Chondrocyte (in vitro differentiated cells): ENCODE data around the gene PLAC8L1. TPM values are rescaled to one million over a fixed set of nuclear protein-coding genes. Genes with fewer than 3 reads are reported as not detected.

ENCODE experiments used
- DNase-seq: peaks from one replicate; pipeline ENCODE4 v3.0.0; 2021; ENCODE audit warnings: mixed read lengths, low spot score
- H3K27ac Mint-ChIP-seq: one replicate; pipeline ENCODE4 v1.8.0; 2021; ENCODE audit warnings: mild to moderate bottlenecking, moderate library complexity, mixed read lengths; ENCODE audit not compliant: unreplicated experiment
- H3K27me3 Mint-ChIP-seq: 2 replicates; pipeline ENCODE4 v1.8.0; 2021; ENCODE audit warnings: low read depth, mixed read lengths
- H3K36me3 Mint-ChIP-seq: 2 replicates; pipeline ENCODE4 v1.8.0; 2021; ENCODE audit warnings: low read depth, mixed read lengths
- H3K4me1 Mint-ChIP-seq: 2 replicates; pipeline ENCODE4 v1.8.0; 2021; ENCODE audit warnings: low read depth, mild to moderate bottlenecking, mixed read lengths
- H3K4me3 Mint-ChIP-seq: one replicate; pipeline ENCODE4 v1.8.0; 2021; ENCODE audit warnings: mild to moderate bottlenecking, moderate library complexity, mixed read lengths; ENCODE audit not compliant: unreplicated experiment
- H3K9me3 Mint-ChIP-seq: 2 replicates; pipeline ENCODE4 v1.8.0; 2021; ENCODE audit warnings: low read depth, mixed read lengths
- CTCF ChIP-seq: fragments of 200-600 bp; sonication (generic); IDR thresholded peaks from 2 replicates; pipeline ENCODE4 v1.5.0; 2021; ENCODE audit warnings: antibody characterized with exemption, mild to moderate bottlenecking, moderate library complexity
- total RNA-seq: library from RNA; stranded (reverse); gene quantifications from 3 replicates; pipeline ENCODE4 v1.2.1, GENCODE V29; 2021

The PLAC8L1 gene
- total RNA-seq, 1 donor from 2014 or later = 0.97 TPM

DNA sequence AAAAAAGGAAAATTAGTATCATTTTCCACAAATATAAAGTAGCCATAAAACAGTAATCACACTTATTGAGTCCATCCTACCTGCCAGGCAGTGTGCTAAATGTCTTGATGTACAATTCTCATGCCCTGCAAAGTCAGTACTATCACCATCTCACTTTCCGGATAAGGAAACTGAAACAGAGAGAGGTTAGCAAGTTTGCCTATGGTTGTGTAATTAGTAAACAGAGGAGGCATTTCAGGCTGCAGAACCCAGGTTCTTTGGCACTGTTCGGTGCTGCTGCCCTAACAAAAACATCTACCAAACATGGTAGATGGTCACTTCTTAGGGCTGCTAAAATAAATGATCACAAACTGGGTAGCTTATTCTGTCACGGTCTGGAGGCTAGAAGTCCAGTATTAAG is 22.6 kb downstream of the PLAC8L1 start:
- Mint-ChIP-seq H3K27me3 (no peaks in the 10 kb centered on the region), H3K36me3 (peaks cover 2% of the 10 kb centered on the region), H3K9me3 (no peaks in the 10 kb centered on the region), H3K4me3 (no peak overlapping the region), H3K27ac (no peak overlapping the region), H3K4me1 (peaks cover 16% of the 10 kb centered on the region)
- no peak for DNase-seq
- no peak for TF ChIP-seq CTCF

- no peak for DNase-seq
- no peak for TF ChIP-seq CTCF
- Mint-ChIP-seq H3K36me3 (peaks cover 2% of the 10 kb centered on the region), H3K27ac (peak overlapping the region; percentile 30), H3K27me3 (no peaks in the 10 kb centered on the region), H3K4me1 (peaks cover 16% of the 10 kb centered on the region), H3K4me3 (no peak overlapping the region), H3K9me3 (no peaks in the 10 kb centered on the region)
Observed at GRCh38 chr5:146081556-146081955, 23.8 kb downstream of the PLAC8L1 start.

GRCh38 chr5:146079695-146080373 is 25.5 kb downstream of the PLAC8L1 start:
- H3K27ac Mint-ChIP-seq = no peak overlapping the region
- no peak for TF ChIP-seq CTCF
- H3K9me3 Mint-ChIP-seq = no peaks in the 10 kb centered on the region
- peaks cover 2% of the 10 kb centered on the region for H3K36me3 Mint-ChIP-seq
- H3K4me3 Mint-ChIP-seq = no peak overlapping the region
- H3K27me3 Mint-ChIP-seq = no peaks in the 10 kb centered on the region
- peaks cover 16% of the 10 kb centered on the region for H3K4me1 Mint-ChIP-seq
- DNase-seq = no peak

- Mint-ChIP-seq H3K4me1 (peaks cover 16% of the 10 kb centered on the region), H3K27ac (no peak overlapping the region), H3K9me3 (no peaks in the 10 kb centered on the region), H3K27me3 (peaks cover 4% of the 10 kb centered on the region), H3K36me3 (no peaks in the 10 kb centered on the region), H3K4me3 (no peak overlapping the region)
- DNase-seq = no peak
- no peak for TF ChIP-seq CTCF
Observed at GRCh38 chr5:146078566-146078965, 26.8 kb downstream of the PLAC8L1 start.

- H3K27ac Mint-ChIP-seq = no peak overlapping the region
- no peak overlapping the region for H3K4me3 Mint-ChIP-seq
- peaks cover 17% of the 10 kb centered on the region for H3K4me1 Mint-ChIP-seq
- TF ChIP-seq CTCF = no peak
- no peaks in the 10 kb centered on the region for H3K9me3 Mint-ChIP-seq
- no peak for DNase-seq
- no peaks in the 10 kb centered on the region for H3K36me3 Mint-ChIP-seq
- peaks cover 5% of the 10 kb centered on the region for H3K27me3 Mint-ChIP-seq
Observed at GRCh38 chr5:146076455-146076854, 28.9 kb downstream of the PLAC8L1 start.
